ENCODE data around the gene CNTNAP4.

The CNTNAP4 gene

DNA sequence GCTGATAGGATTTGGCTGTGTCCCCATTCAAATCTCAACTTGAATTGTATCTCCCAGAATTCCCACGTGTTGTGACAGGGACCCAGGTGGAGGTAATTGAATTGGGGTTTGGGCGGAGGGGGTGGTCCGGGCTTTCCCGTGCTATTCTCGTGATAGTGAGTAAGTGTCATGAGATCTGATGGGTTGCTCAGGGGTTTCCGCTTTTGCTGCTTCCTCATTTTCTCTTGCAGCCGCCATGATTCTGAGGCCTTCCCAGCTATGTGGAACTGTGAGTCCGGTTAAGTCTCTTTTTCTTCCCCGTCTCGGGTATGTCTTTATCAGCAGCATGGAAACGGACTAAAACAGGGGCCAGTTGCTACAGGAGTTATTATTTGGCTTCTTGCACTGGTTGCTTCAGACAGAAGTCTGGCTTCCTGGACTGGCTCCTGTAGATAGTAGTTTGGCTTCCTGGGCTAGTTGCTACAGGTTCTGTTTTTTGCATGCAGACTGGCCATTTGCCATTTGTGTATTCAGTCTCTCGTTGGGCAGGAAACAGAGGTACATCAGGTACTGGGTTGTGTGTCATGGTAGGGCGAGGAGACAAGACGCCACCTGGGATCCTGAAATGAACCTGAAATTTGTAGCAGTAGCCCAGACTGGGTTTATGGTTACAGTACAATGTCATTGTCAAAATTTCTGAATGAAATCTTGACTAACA lies 32.6 kb downstream of the CNTNAP4 start:
- DNase-seq: no peak

GRCh38 chr16:76311260-76311659 lies 34.1 kb downstream of the CNTNAP4 start:
- no peak for DNase-seq

DNA sequence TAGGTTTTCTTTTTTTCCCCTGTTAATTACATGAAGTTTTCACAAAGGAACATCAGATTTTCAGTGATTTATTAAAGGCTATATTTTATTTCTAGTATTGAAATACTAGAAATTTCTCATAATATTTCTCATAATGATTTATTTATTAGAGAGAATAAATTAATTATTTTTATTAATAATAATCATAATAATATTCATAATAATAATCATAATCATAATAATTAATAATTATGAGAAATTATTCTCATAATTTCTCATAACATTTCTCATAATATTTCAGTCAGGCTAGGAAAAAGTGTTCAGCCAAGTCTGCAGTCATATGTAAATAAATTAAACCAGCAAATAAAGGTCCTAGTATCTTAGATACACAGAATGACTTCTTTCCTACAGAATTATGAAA lies 41.4 kb downstream of the CNTNAP4 start:
- DNase-seq: no peak

- no peak for DNase-seq
Observed at GRCh38 chr16:76329106-76329505, 51.9 kb downstream of the CNTNAP4 start.

DNA sequence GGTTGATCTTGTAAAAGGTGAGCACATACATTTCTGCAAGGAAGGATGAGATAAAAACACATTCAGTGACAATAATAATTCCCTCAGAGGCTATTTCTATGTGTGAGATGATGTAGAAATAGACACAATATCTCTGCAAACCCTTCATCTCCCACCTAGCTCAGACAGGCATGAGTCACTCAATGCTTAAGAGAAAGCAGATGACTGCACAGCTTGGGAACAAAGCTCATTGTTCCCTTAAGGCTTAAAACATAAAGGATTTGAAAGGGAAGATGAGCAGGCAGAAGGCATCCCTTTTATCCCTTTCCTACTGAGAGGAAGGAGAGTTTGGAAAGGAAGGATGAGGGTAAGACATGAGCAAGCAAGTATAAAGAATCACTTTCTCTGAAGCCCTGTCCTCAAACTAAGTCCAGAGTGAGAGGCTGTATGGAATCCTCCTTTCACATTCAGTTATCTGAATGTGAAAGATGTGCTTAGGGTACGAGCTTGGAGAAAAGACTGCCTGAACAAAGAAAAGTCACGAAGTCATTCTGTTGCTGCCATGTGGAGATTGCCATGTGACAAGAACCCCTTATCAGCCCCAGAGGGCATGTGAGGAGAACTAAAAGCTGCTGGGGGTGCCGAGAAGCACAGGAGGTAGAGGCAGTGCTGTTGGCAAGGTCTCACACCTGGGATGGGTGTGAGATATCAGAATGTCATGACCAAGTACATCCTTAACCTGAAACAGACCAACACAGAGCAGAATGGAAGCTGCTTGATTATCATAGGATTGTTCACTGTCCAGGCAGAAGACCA lies 58.2 kb downstream of the CNTNAP4 start:
- DNase-seq: no peak

DNA sequence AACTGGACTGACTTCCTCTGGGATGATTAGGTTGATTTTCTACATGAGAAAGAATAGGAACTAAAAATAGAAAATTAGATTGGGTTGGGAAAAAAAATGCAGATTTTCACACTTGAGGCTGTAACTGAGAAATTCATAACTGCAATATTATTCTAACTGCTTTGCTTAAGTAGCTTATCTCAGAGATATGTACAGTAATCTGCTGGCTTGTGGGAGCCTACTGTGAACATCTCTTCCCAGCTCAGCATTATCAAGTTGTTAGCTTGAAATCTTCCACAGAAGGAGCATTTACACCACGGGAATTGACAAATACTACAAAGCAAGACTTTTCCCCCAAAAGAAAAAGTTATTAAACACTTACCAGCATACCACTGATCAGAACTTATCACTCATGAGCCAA lies 58.9 kb downstream of the CNTNAP4 start:
- DNase-seq: no peak

DNA sequence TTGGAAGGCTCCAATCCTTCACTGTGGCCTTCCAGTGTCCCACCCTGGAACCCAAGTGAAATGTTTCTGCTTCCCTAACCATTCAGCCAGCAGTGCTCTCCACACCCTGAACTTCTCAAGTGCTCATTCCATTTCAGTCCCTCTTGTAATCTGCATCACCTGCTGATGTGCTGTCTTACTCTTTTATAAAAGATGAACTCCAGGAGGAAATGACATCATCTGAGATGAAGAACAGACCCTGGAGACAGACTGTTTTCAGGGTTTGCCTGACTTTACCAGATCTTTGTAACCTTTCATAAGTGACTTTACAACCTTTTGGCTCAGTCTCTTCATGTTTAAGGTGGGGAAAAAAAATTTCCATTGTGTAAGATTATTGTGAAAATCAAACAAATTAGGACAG lies 61.3 kb downstream of the CNTNAP4 start:
- DNase-seq: no peak

DNA sequence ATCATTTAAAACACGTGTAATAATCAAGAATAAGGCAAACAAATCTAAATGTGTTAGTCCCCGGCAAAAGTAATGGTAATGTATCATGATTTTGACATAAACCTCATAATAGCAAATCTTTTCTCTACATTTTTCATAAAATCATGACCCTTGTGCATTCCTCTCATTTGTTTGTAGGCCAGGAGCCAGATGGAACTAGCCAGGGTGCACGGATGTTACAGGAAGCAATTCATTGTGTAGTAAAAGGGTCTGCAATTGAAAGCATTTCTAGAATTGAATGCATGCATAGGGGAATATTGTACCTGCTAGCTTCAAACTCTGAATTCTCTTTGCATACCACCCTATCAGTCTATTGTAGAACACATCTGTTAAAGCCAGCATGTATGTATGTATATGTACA lies 66.6 kb downstream of the CNTNAP4 start:
- DNase-seq: no peak

GRCh38 chr16:76345163-76345661 lies 68.0 kb downstream of the CNTNAP4 start:
- DNase-seq: no peak

- DNase-seq: no peak
Observed at GRCh38 chr16:76346210-76346609, 69.0 kb downstream of the CNTNAP4 start.

GRCh38 chr16:76351441-76351840 lies 74.2 kb downstream of the CNTNAP4 start:
- DNase-seq: no peak

GRCh38 chr16:76360404-76360803 lies 83.2 kb downstream of the CNTNAP4 start:
- no peak for DNase-seq

- DNase-seq: no peak
Observed at GRCh38 chr16:76370344-76370743, 93.1 kb downstream of the CNTNAP4 start.

GRCh38 chr16:76371441-76371840 lies 94.2 kb downstream of the CNTNAP4 start:
- no peak for DNase-seq

DNA sequence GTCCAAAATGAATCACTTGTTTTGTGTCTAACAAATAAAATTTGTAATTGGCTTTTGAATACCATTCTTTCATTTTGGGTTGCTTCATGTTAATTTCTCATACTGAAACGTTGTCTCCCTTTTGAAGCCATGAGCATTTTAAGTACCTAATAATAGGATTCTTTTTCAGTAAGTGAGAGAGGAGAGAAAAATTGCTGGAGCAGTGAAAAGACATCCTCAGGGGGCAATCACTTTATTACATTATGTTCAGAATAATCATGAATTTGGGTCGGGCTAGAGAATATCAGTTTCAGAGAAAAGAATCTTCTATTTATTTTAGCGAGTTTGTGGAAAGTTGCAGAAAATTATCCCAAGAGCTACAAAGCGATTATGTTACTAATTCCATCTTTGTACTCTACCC lies 96.8 kb downstream of the CNTNAP4 start:
- DNase-seq: no peak

DNA sequence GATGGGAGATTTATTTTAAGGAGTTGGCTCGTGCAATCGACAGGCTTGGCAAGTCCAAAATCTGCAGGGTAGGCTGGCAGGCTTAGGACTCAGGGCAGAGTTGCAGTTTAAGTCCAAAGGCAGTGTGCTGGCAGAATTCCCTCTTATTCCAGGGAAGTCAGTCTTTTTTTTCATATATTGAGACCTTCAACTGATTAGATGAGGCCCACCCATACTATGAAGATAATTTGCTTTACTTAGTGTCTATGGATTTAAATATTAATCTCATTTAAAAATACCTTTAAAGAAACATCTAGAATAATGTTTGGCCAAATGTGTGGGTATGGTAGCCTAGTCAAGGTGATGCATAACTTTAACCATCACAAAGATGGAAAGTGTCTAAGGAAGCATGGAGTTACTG lies 99.8 kb downstream of the CNTNAP4 start:
- no peak for DNase-seq

- DNase-seq: no peak
Observed at GRCh38 chr16:76378020-76378419, 100.8 kb downstream of the CNTNAP4 start.

DNA sequence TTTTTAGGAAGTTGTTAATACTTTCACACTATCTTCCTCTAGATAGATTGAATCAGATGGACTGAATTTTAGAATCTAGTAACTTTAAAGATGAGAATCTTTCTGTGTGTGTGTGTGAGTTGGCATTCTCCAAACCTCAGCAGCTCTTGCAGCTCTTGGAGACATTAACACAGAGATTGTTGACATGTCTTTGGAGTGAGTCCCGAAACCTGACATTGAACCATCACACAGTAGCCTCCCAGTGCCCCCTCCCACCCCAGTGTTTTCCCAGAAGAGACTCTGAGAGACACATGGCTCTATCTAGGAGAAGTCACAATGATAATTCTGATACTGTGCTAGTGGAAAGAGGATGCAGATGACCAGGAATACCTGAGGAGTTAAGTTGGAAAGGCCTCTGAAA lies 103.9 kb downstream of the CNTNAP4 start:
- DNase-seq: no peak

DNA sequence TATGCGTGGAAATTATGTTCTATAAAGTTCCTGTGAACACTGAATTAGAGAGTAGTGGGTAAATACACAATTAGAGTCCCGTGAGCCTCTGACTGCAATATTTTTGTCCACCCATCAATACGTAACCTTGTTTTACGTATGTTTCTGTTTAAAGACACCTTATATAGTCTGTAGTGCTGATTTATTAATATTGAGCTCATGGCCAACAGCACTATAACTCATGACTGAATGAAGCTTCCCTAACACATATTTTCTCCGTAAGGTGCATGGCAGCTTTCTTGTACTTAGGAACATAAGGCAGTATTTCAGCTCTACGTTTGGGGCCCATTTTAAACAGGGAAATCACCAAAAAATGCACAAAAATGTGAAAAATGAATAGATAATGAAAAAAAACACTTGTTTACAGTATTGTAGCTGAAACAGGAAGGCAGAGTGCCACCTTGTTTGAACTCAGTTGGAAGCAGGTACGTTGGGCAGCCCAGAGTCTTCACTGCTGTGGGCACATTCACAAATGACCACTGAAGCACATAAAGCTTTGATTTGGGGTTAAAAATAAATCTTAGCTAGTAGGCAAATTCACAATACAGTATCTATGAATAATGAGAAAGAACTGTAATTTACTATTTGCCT lies 108.5 kb downstream of the CNTNAP4 start:
- DNase-seq: no peak

DNA sequence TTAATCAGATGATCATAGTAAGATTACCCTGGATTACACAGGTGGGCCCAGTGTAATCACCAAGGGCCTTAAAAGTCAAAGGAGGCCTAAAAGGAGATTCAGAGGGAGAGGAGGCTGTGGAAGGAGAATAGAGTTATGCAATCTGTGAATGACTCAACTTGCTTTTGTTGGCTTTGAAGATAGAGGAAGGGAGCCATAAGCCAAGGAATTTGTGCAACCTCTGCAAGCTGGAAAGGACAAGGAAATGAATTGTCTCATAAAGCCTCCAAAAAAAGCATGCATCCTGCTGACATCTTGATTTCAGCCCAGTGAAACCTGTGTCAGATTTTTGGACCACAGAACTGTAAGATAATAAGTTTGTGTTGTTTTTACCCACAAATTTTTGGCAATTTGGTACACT lies 109.6 kb downstream of the CNTNAP4 start:
- DNase-seq: no peak

GRCh38 chr16:76387994-76388393 lies 110.8 kb downstream of the CNTNAP4 start:
- DNase-seq: no peak

DNA sequence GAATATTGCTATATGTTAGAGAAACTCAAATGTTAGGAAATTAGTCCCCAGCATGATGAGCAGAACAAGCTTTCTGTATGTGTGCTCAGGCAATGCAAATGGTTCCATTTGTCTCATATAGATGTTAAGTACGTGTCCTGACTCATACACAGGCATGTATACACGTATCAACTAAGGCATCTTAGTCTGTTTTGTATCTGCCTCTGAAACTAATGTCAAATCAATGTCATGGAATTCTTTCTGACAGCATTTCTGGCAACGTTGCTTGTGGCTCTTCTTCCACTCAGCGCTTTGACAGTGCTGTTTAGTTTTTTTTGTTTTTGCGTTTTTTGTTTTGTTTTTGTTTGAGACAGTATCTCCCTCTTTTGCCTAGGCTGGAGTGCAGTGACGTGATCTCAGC lies 111.9 kb downstream of the CNTNAP4 start:
- DNase-seq: no peak

DNA sequence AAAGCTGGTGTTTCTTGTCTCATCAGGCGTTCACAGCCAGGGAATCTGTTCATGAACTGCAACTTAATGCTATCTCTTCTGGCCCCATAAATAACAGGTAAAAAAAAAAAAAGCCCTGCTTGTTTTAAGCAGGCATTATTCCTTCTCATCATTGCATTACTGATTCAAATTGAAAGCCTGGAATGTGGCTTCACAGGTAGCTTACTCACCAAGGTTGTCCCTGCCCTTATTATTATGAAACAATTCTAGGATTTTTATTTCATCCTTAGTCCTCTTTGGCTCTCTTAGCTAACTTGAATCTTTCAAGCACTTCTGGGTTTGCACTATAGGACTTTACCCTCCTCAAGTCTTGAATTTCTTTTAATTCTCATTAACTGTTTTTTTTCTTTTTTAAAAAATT lies 113.3 kb downstream of the CNTNAP4 start:
- no peak for DNase-seq

- DNase-seq: no peak
Observed at GRCh38 chr16:76396977-76397376, 119.8 kb downstream of the CNTNAP4 start.

Data from activated CD4-positive, alpha-beta T cell treated with anti-CD3 and anti-CD28 coated beads, Interleukin-2, amount 50 U/mL, for 4 hours (primary cell).